SK-N-SH (cell line): Measurements from ENCODE around the gene PIP4K2A. TPM values are rescaled to one million over a fixed set of nuclear protein-coding genes. Genes with fewer than 3 reads are reported as not detected.

Experiments
- CTCF ChIA-PET: fragments of 300-600, 350-600 bp; formaldehyde crosslinking; extraction: SDS; loops from one replicate; lab custom pipeline; 2021; lab: Yijun Ruan, JAX
- POLR2A ChIA-PET: fragments of 350-600 bp; sonication (Branson Sonifier 250); formaldehyde crosslinking; extraction: SDS; loops from one replicate; lab custom pipeline; 2020; ENCODE audit warnings: antibody characterized with exemption, inconsistent platforms; lab: Yijun Ruan, JAX
- DNase-seq: peaks from one replicate; pipeline ENCODE4 v3.0.0; 2012
- H2AFZ ChIP-seq: fragments of 200-600 bp; sonication (generic); 2 replicates; pipeline ENCODE4 v1.8.1; 2016; ENCODE audit warnings: antibody characterized with exemption, mild to moderate bottlenecking, low read depth
- H3F3A ChIP-seq: fragments of 200-600 bp; sonication (generic); replicated peaks from 2 replicates; pipeline ENCODE3; 2016; ENCODE audit warnings: antibody characterized with exemption, mild to moderate bottlenecking; ENCODE audit not compliant: insufficient read depth
- H3K27ac ChIP-seq, 2 experiments: fragments of 200-500 bp in 1 of 2; fragments of 200-600 bp in 1 of 2; sonication (Bioruptor generic) in 1 of 2; sonication (generic), shearing (Covaris generic) in 1 of 2; 2 replicates each; pipeline versions ENCODE4 v1.5.1 to v1.6.1; 2014 to 2016; ENCODE audit warnings: low read depth in 2 of 2, inconsistent platforms in 1 of 2, low read length in 1 of 2, mild to moderate bottlenecking in 1 of 2, mixed read lengths in 1 of 2
- H3K27me3 ChIP-seq: fragments of 200-600 bp; sonication (generic), shearing (Covaris generic); 2 replicates; pipeline ENCODE4 v1.6.1; 2016; ENCODE audit warnings: mixed run types; ENCODE audit not compliant: insufficient read depth
- H3K36me3 ChIP-seq, 2 experiments: fragments of 200-500 bp in 1 of 2; fragments of 200-600 bp in 1 of 2; sonication (Bioruptor generic) in 1 of 2; sonication (generic) in 1 of 2; replicated peaks in 1 of 2; 2 replicates each; pipeline versions ENCODE3 to v1.5.1; 2014 to 2016; ENCODE audit warnings: low read length in 1 of 2, mild to moderate bottlenecking in 1 of 2; ENCODE audit not compliant: insufficient read depth in 2 of 2, control insufficient read depth in 1 of 2
- H3K4me1 ChIP-seq, 2 experiments: fragments of 200-500 bp in 1 of 2; fragments of 200-600 bp in 1 of 2; sonication (Bioruptor generic) in 1 of 2; sonication (generic), shearing (Covaris generic) in 1 of 2; 2 replicates each; pipeline versions ENCODE4 v1.5.1 to v1.6.1; 2014 to 2016; ENCODE audit warnings: low read depth in 1 of 2, low read length in 1 of 2, mixed run types in 1 of 2; ENCODE audit not compliant: insufficient read depth in 2 of 2, control insufficient read depth in 1 of 2
- H3K4me2 ChIP-seq: fragments of 200-600 bp; sonication (generic), shearing (Covaris generic); 2 replicates; pipeline ENCODE4 v1.6.1; 2017; ENCODE audit warnings: mixed run types
- H3K4me3 ChIP-seq, 2 experiments: fragments of 200-500 bp in 1 of 2; fragments of 200-600 bp in 1 of 2; sonication (Bioruptor generic) in 1 of 2; sonication (generic), shearing (Covaris generic) in 1 of 2; 2 replicates each; pipeline versions ENCODE4 v1.5.1 to v1.8.1; 2014 to 2016; ENCODE audit warnings: low read depth in 2 of 2, inconsistent platforms in 1 of 2, low read length in 1 of 2, mild to moderate bottlenecking in 1 of 2, mixed read lengths in 1 of 2, moderate library complexity in 1 of 2
- H3K79me2 ChIP-seq: fragments of 200-600 bp; sonication (generic); 2 replicates; pipeline ENCODE4 v1.8.1; 2017; ENCODE audit warnings: mild to moderate bottlenecking; ENCODE audit not compliant: insufficient read depth
- H3K9ac ChIP-seq: fragments of 200-600 bp; sonication (generic); 2 replicates; pipeline ENCODE4 v1.6.1; 2017; ENCODE audit warnings: mixed run types
- H3K9me2 ChIP-seq: fragments of 200-600 bp; sonication (generic); 2 replicates; pipeline ENCODE4 v1.6.1; 2017; ENCODE audit warnings: mixed run types
- H3K9me3 ChIP-seq: fragments of 200-600 bp; sonication (generic); 2 replicates; pipeline ENCODE4 v1.6.1; 2017; ENCODE audit warnings: mixed run types, mild to moderate bottlenecking, moderate library complexity
- H4K20me1 ChIP-seq: fragments of 200-600 bp; sonication (generic); 2 replicates; pipeline ENCODE4 v1.6.1; 2017; ENCODE audit warnings: mild to moderate bottlenecking, mixed run types; ENCODE audit not compliant: insufficient read depth
- CHD2 ChIP-seq: fragments of 150-350 bp; IDR thresholded peaks from 2 replicates; pipeline ENCODE4 v1.6.1; 2018; ENCODE audit warnings: low read length; ENCODE audit not compliant: partially characterized antibody
- FOXM1 ChIP-seq: IDR thresholded peaks from 2 replicates; pipeline ENCODE4 v1.4.0; 2012; ENCODE audit warnings: low read depth, mild to moderate bottlenecking
- GATA2 ChIP-seq: sonication (generic); formaldehyde crosslinking; IDR thresholded peaks from 2 replicates; pipeline ENCODE4 v1.5.0; 2020; ENCODE audit warnings: mild to moderate bottlenecking, missing genetic modification reagents
- MXI1 ChIP-seq: IDR thresholded peaks from 2 replicates; pipeline ENCODE4 v1.6.1; 2012; ENCODE audit warnings: mild to moderate bottlenecking, low read depth, low read length, improper control_type of control experiment
- NFIC ChIP-seq: IDR thresholded peaks from 2 replicates; pipeline ENCODE4 v1.4.0; 2012; ENCODE audit warnings: borderline replicate concordance
- RAD21 ChIP-seq: IDR thresholded peaks from 2 replicates; pipeline ENCODE4 v1.6.1; 2012; ENCODE audit warnings: mild to moderate bottlenecking, low read length
- RCOR1 ChIP-seq: fragments of 150-350 bp; IDR thresholded peaks from 2 replicates; pipeline ENCODE4 v1.6.1; 2017; ENCODE audit warnings: antibody characterized with exemption, low read length
- RFX5 ChIP-seq: IDR thresholded peaks from 2 replicates; pipeline ENCODE4 v1.6.1; 2012; ENCODE audit warnings: mild to moderate bottlenecking, improper control_type of control experiment, low read length
- RXRA ChIP-seq: IDR thresholded peaks from 2 replicates; pipeline ENCODE4 v1.4.0; 2012; ENCODE audit warnings: low read depth, mild to moderate bottlenecking, borderline replicate concordance
- SMC3 ChIP-seq: IDR thresholded peaks from 2 replicates; pipeline ENCODE4 v1.6.1; 2012; ENCODE audit warnings: low read depth, low read length, improper control_type of control experiment
- TEAD4 ChIP-seq: IDR thresholded peaks from 2 replicates; pipeline ENCODE4 v1.4.0; 2012; ENCODE audit warnings: mild to moderate bottlenecking, borderline replicate concordance; ENCODE audit not compliant: insufficient read depth
- WGBS: methylation state at CpG from one replicate; pipeline ENCODE4 v1.1.6; 2017; ENCODE audit warnings: low lambda C conversion rate; 5-methylcytosine and 5-hydroxymethylcytosine counted together
- polyA plus RNA-seq, 3 experiments: library from polyadenylated mRNA; depleted of rRNA; stranded (reverse); fragments of >200 nt; gene quantifications; 2 replicates each; pipeline ENCODE4 v1.2.3, GENCODE V29; 2012
- TF ChIP-seq, protein P1 (sequence below): fragments of 150-350 bp; IDR thresholded peaks from 2 replicates; pipeline ENCODE4 v1.6.1; 2017; ENCODE audit warnings: antibody characterized with exemption, low read length, low read depth, borderline replicate concordance
- TF ChIP-seq, protein P2 (sequence below): fragments of 150-350 bp; IDR thresholded peaks from 2 replicates; pipeline ENCODE4 v1.6.1; 2016; ENCODE audit warnings: mild to moderate bottlenecking, low read depth, low read length

The PIP4K2A gene
- polyA plus RNA-seq, 1 of the 3 experiments (the other 2 are of a cell fraction): 10.8 TPM

DNA sequence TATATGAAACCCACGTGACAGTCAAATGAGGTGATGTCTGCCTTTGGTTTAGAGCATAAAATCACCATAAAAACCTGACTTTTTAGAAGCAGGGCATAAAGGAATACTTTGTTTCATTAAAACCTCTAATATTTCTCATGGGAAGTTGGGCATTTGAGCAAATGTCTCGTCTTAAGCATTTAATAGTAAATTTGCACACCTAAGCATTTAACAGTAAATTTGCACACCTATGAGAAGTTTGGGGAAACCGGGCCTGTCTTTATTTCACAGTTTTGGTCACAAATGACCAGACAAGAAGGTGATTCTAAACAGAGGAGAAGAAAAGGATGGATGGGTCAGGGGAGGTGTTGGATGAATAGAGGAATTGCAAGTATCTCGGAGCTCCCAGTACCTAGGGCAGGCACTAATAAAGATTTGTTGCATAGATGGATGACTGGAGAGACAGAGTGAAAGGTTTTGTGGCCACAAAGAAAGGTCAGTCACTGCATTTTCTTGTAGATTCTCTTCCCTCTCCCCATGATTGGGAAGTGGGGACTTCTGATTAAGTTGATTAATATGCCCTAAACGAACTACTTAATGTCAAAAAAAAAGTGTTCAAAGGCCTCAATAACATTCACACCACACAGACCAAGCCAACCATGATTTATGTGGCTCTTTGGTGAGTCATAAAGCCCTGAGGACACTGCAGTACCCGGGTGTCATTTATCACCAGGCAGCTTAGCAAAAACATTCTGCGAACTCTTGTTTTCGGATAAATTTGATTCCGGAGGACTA is 210.9 kb downstream of the PIP4K2A start:
- no peak for DNase-seq
- Histone ChIP-seq H3K9ac (no peak overlapping the region), H3K9me3 (no peaks in the 10 kb centered on the region), H3K36me3 (no peaks in the 10 kb centered on the region), H3K4me1 (peaks cover 0 to 2% of the 10 kb centered on the region in 2 experiments; a peak in 1 of 4 replicates), H3K27ac (no peak overlapping the region), H4K20me1 (no peaks in the 10 kb centered on the region)
- peak; percentile 78; the same call in 1 of the 2 replicates for TF ChIP-seq RFX5
- TF ChIP-seq RCOR1: no peak
- TF ChIP-seq, all 33 proteins: peak for 1
- Histone ChIP-seq H3K4me3 (no peak overlapping the region), H3K79me2 (no peaks in the 10 kb centered on the region), H3K9me2 (no peaks in the 10 kb centered on the region), H3K4me2 (no peak overlapping the region), H3F3A (no peaks in the 10 kb centered on the region), H2AFZ (no peak overlapping the region), H3K27me3 (no peaks in the 10 kb centered on the region)
- CTCF ChIA-PET: no interaction called here
- 57% methylated on average over 9 of the region's 9 CpGs for WGBS
- POLR2A ChIA-PET: no interaction called here

DNA sequence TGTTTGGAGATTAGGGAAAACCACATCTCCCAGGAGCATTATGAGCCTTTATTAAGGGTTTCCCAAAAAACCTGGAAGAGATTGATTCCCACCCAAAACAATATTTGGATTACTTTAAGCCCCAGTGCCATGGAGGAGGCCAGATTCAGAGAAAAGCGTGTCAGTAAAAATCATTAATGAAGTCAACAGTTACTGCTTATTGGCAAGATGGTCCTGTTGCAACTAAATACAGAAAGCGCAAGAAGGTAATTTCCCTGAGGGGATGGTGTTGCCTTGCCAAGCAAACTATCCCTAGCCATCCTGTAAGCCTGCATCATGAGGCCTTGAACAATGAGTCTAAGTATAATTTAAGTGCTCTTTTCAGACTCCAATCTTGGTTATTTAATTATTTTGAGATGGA is 212.5 kb downstream of the PIP4K2A start:
- no peak overlapping the region for H2AFZ ChIP-seq
- H3K9me2 ChIP-seq: no peaks in the 10 kb centered on the region
- H3K79me2 ChIP-seq: no peaks in the 10 kb centered on the region
- no peak overlapping the region for H3K9ac ChIP-seq
- H3K27ac ChIP-seq: no peak overlapping the region
- 97% methylated on average over 2 of the region's 2 CpGs for WGBS
- H3F3A ChIP-seq: no peaks in the 10 kb centered on the region
- ChIA-PET POLR2A (no interaction called here), CTCF (interaction anchor here (1.3 kb wide), 1 partner anchor 16 kb away, joined by 3 read pairs; no protein-coding TSS in a partner anchor)
- H3K4me2 ChIP-seq: no peak overlapping the region
- DNase-seq: no peak
- no peaks in the 10 kb centered on the region for H3K9me3 ChIP-seq
- H3K36me3 ChIP-seq: no peaks in the 10 kb centered on the region
- peaks cover 0 to 2% of the 10 kb centered on the region in 2 experiments; a peak in 1 of 4 replicates for H3K4me1 ChIP-seq
- H3K27me3 ChIP-seq: no peaks in the 10 kb centered on the region
- H4K20me1 ChIP-seq: no peaks in the 10 kb centered on the region
- no peak overlapping the region for H3K4me3 ChIP-seq
- TF ChIP-seq FOXM1 (no peak), TEAD4 (no peak), GATA2 (no peak), RXRA (no peak), MXI1 (no peak), NFIC (no peak), RAD21 (no peak), SMC3 (no peak), CHD2 (no peak)
- TF ChIP-seq, protein P1, sequence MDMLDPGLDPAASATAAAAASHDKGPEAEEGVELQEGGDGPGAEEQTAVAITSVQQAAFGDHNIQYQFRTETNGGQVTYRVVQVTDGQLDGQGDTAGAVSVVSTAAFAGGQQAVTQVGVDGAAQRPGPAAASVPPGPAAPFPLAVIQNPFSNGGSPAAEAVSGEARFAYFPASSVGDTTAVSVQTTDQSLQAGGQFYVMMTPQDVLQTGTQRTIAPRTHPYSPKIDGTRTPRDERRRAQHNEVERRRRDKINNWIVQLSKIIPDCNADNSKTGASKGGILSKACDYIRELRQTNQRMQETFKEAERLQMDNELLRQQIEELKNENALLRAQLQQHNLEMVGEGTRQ: no peak
- TF ChIP-seq, protein P2, sequence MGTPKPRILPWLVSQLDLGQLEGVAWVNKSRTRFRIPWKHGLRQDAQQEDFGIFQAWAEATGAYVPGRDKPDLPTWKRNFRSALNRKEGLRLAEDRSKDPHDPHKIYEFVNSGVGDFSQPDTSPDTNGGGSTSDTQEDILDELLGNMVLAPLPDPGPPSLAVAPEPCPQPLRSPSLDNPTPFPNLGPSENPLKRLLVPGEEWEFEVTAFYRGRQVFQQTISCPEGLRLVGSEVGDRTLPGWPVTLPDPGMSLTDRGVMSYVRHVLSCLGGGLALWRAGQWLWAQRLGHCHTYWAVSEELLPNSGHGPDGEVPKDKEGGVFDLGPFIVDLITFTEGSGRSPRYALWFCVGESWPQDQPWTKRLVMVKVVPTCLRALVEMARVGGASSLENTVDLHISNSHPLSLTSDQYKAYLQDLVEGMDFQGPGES: no peak
